ENCODE results near the gene SH2B3. TPM values are rescaled to one million over a fixed set of nuclear protein-coding genes. Genes with fewer than 3 reads are reported as not detected.

SH2B3 gene
- total and polyA plus RNA-seq, 2 experiments from 2014 or later, result 8.1 to 59.3 TPM

- Histone ChIP-seq H3K9me2 (ENCODE audit: insufficient read depth) (no peaks in the 10 kb centered on the region), H3K4me3 (no peak overlapping the region), H3K36me3 (ENCODE audit: insufficient read depth) (no peaks in the 10 kb centered on the region), H3K79me2 (replicated peaks; ENCODE audit: insufficient read depth) (no peaks in the 10 kb centered on the region), H3K4me1 (ENCODE audit: insufficient read depth) (no peaks in the 10 kb centered on the region), H4K20me1 (replicated peaks; ENCODE audit: insufficient read depth) (no peaks in the 10 kb centered on the region), H2AFZ (no peak overlapping the region), H3K27ac (ENCODE audit: low read depth) (no peak overlapping the region), H3F3A (replicated peaks; ENCODE audit: low read depth) (no peaks in the 10 kb centered on the region), H3K27me3 (ENCODE audit: insufficient read depth) (no peaks in the 10 kb centered on the region), H3K4me2 (no peak overlapping the region)
- DNase-seq (ENCODE audit: low spot score) (no peak), ATAC-seq (no peak)
- Mint-ChIP-seq H3K27me3 (ENCODE audit: insufficient read depth, low read depth, poor library complexity) (peaks cover 2% of the 10 kb centered on the region), H3K9me3 (no peaks in the 10 kb centered on the region), H3K4me1 (no peaks in the 10 kb centered on the region; the same call in 2 of the 3 replicates), H3K36me3 (ENCODE audit: low read depth) (no peaks in the 10 kb centered on the region), H3K4me3 (no peak overlapping the region), H3K27ac (no peak overlapping the region)
- TF ChIP-seq ETS1 (IDR thresholded peaks at IDR 0.05) (no peak), ZNF114 (CRISPR knock-in tag; IDR thresholded peaks at IDR 0.05) (no peak), ZNF331 (CRISPR knock-in tag; IDR thresholded peaks at IDR 0.05; ENCODE audit: low read depth) (no peak), EZH2 (IDR thresholded peaks at IDR 0.05; ENCODE audit: low read depth, unreplicated experiment) (no peak), STAT1 (IDR thresholded peaks at IDR 0.05; ENCODE audit: unreplicated experiment) (no peak), EZH2phosphoT487 (IDR thresholded peaks at IDR 0.05; ENCODE audit: unreplicated experiment) (no peak)
- TF ChIP-seq, protein P1, sequence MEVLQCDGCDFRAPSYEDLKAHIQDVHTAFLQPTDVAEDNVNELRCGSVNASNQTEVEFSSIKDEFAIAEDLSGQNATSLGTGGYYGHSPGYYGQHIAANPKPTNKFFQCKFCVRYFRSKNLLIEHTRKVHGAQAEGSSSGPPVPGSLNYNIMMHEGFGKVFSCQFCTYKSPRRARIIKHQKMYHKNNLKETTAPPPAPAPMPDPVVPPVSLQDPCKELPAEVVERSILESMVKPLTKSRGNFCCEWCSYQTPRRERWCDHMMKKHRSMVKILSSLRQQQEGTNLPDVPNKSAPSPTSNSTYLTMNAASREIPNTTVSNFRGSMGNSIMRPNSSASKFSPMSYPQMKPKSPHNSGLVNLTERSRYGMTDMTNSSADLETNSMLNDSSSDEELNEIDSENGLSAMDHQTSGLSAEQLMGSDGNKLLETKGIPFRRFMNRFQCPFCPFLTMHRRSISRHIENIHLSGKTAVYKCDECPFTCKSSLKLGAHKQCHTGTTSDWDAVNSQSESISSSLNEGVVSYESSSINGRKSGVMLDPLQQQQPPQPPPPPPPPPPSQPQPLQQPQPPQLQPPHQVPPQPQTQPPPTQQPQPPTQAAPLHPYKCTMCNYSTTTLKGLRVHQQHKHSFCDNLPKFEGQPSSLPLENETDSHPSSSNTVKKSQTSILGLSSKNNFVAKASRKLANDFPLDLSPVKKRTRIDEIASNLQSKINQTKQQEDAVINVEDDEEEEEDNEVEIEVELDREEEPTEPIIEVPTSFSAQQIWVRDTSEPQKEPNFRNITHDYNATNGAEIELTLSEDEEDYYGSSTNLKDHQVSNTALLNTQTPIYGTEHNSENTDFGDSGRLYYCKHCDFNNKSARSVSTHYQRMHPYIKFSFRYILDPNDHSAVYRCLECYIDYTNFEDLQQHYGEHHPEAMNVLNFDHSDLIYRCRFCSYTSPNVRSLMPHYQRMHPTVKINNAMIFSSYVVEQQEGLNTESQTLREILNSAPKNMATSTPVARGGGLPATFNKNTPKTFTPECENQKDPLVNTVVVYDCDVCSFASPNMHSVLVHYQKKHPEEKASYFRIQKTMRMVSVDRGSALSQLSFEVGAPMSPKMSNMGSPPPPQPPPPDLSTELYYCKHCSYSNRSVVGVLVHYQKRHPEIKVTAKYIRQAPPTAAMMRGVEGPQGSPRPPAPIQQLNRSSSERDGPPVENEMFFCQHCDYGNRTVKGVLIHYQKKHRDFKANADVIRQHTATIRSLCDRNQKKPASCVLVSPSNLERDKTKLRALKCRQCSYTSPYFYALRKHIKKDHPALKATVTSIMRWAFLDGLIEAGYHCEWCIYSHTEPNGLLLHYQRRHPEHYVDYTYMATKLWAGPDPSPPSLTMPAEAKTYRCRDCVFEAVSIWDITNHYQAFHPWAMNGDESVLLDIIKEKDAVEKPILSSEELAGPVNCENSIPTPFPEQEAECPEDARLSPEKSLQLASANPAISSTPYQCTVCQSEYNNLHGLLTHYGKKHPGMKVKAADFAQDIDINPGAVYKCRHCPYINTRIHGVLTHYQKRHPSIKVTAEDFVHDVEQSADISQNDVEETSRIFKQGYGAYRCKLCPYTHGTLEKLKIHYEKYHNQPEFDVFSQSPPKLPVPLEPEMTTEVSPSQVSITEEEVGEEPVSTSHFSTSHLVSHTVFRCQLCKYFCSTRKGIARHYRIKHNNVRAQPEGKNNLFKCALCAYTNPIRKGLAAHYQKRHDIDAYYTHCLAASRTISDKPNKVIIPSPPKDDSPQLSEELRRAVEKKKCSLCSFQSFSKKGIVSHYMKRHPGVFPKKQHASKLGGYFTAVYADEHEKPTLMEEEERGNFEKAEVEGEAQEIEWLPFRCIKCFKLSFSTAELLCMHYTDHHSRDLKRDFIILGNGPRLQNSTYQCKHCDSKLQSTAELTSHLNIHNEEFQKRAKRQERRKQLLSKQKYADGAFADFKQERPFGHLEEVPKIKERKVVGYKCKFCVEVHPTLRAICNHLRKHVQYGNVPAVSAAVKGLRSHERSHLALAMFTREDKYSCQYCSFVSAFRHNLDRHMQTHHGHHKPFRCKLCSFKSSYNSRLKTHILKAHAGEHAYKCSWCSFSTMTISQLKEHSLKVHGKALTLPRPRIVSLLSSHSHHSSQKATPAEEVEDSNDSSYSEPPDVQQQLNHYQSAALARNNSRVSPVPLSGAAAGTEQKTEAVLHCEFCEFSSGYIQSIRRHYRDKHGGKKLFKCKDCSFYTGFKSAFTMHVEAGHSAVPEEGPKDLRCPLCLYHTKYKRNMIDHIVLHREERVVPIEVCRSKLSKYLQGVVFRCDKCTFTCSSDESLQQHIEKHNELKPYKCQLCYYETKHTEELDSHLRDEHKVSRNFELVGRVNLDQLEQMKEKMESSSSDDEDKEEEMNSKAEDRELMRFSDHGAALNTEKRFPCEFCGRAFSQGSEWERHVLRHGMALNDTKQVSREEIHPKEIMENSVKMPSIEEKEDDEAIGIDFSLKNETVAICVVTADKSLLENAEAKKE (CRISPR knock-in tag; IDR thresholded peaks at IDR 0.05), result no peak
These were observed 46.4 kb upstream of the SH2B3 start for GRCh38 chr12:111359231-111359913.

Measured in GM23338 (cell line).